HG02763 (cell line): Measurements from ENCODE around the gene EPDR1.

ENCODE experiments used
- ATAC-seq: cut with Tn5 transposase; IDR thresholded peaks from one replicate; pipeline ENCODE4 v1.9.1; 2021; ENCODE audit warnings: mild to moderate bottlenecking, moderate library complexity; ENCODE audit not compliant: unreplicated experiment

Gene EPDR1

GRCh38 chr7:37973915-37974314 lies 53.5 kb downstream of the EPDR1 start:
- ATAC-seq = no peak

- no peak for ATAC-seq
These were observed 54.3 kb downstream of the EPDR1 start for GRCh38 chr7:37974711-37975110.

GRCh38 chr7:37977243-37977642 lies 56.8 kb downstream of the EPDR1 start:
- ATAC-seq = no peak

- no peak for ATAC-seq
These were observed 61.2 kb downstream of the EPDR1 start for GRCh38 chr7:37981664-37982063.

- ATAC-seq = no peak
These were observed 62.0 kb downstream of the EPDR1 start for GRCh38 chr7:37982423-37982822.

GRCh38 chr7:37984750-37985390 lies 64.4 kb downstream of the EPDR1 start:
- ATAC-seq = no peak

GRCh38 chr7:37986908-37987330 lies 66.5 kb downstream of the EPDR1 start:
- ATAC-seq = no peak

GRCh38 chr7:37987732-37988131 lies 67.3 kb downstream of the EPDR1 start:
- no peak for ATAC-seq

GRCh38 chr7:37988721-37989650 lies 68.5 kb downstream of the EPDR1 start:
- no peak for ATAC-seq

- no peak for ATAC-seq
These were observed 69.9 kb downstream of the EPDR1 start for GRCh38 chr7:37990337-37990736.

GRCh38 chr7:37993060-37993501 lies 72.6 kb downstream of the EPDR1 start:
- no peak for ATAC-seq

GRCh38 chr7:37999673-38000072 lies 79.2 kb downstream of the EPDR1 start:
- no peak for ATAC-seq

- no peak for ATAC-seq
These were observed 79.8 kb downstream of the EPDR1 start for GRCh38 chr7:38000272-38000671.
